BE2C (cell line): ENCODE results near the gene TEPSIN.
A peak's percentile ranks its signal among the peaks of the same experiment; 100 is the strongest.

Experiments used
- DNase-seq: peaks from one replicate; pipeline ENCODE4 v3.0.0-alpha.2; 2020
- H3K27me3 ChIP-seq: fragments of 250-450 bp; sonication (Bioruptor Pico); 2 replicates; pipeline ENCODE4 v1.5.1; 2020; ENCODE audit warnings: mild to moderate bottlenecking
- H3K36me3 ChIP-seq: fragments of 250-450 bp; sonication (Bioruptor Pico); 2 replicates; pipeline ENCODE4 v1.5.1; 2020; ENCODE audit warnings: mild to moderate bottlenecking
- H3K4me1 ChIP-seq: fragments of 250-450 bp; sonication (Bioruptor Pico); 2 replicates; pipeline ENCODE4 v1.5.1; 2020
- H3K4me3 ChIP-seq: 2 replicates; pipeline ENCODE4 v1.5.1; 2011; ENCODE audit warnings: low read depth, low read length
- H3K9me3 ChIP-seq: fragments of 250-450 bp; sonication (Bioruptor Pico); 2 replicates; pipeline ENCODE4 v1.5.1; 2020
- TF ChIP-seq, protein P1 (sequence below): IDR thresholded peaks from 2 replicates; pipeline ENCODE4 v1.5.1; 2012; ENCODE audit warnings: mild to moderate bottlenecking, low read depth, low read length

Gene TEPSIN

GRCh38 chr17:81258292-81258691, 19.4 kb upstream of the TEPSIN start:
- DNase-seq = peak; percentile 70
- Histone ChIP-seq H3K4me3 (no peak overlapping the region), H3K36me3 (no peaks in the 10 kb centered on the region; the same call in 1 of the 2 replicates), H3K4me1 (peaks cover 8% of the 10 kb centered on the region), H3K9me3 (no peaks in the 10 kb centered on the region), H3K27me3 (no peaks in the 10 kb centered on the region)
- TF ChIP-seq, protein P1, sequence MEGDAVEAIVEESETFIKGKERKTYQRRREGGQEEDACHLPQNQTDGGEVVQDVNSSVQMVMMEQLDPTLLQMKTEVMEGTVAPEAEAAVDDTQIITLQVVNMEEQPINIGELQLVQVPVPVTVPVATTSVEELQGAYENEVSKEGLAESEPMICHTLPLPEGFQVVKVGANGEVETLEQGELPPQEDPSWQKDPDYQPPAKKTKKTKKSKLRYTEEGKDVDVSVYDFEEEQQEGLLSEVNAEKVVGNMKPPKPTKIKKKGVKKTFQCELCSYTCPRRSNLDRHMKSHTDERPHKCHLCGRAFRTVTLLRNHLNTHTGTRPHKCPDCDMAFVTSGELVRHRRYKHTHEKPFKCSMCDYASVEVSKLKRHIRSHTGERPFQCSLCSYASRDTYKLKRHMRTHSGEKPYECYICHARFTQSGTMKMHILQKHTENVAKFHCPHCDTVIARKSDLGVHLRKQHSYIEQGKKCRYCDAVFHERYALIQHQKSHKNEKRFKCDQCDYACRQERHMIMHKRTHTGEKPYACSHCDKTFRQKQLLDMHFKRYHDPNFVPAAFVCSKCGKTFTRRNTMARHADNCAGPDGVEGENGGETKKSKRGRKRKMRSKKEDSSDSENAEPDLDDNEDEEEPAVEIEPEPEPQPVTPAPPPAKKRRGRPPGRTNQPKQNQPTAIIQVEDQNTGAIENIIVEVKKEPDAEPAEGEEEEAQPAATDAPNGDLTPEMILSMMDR = peak; percentile 48

DNA sequence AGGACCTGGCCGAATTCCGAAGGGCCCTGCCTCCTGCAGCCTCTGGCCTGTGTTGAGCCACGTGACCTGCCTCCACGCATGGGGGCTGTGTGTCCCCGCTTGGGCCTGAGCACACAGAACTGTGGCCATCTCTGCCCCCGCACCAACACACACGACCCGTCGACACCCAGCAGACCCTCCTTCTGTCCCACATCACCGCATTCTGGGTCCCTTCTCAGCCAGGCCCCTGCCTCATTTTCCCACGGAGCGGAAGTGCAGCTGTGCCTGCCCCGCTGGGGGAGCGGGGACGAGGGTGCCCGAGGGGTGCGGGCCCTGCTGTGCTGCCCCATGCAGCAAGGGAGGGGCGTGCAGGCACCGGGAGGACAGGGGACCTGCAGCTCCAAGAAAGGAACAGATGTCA, 18.7 kb upstream of the TEPSIN start:
- no peak for DNase-seq
- TF ChIP-seq, protein P1 = no peak
- Histone ChIP-seq H3K36me3 (no peaks in the 10 kb centered on the region; the same call in 1 of the 2 replicates), H3K4me1 (peaks cover 14% of the 10 kb centered on the region), H3K27me3 (no peaks in the 10 kb centered on the region), H3K4me3 (no peak overlapping the region), H3K9me3 (no peaks in the 10 kb centered on the region)

DNA sequence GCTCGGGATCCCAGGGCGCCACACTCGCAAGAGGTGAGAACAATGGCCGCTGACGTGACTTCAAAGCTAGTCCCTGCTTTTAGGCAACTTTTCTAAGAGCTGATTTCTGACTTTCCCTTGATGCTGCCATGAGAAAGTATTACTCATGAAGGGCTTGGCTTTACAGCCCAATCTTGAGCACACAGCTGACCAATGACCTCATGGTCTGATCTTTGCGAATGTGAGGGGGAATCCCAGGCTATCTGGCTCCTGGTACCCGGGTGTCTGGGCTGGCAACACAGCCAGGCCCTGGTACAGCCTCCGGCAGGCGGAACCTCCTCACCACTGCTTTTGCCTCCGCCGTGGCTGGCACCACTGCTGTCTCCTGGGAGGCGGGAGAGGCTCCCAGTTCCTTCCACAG, 17.8 kb upstream of the TEPSIN start:
- TF ChIP-seq, protein P1 = no peak
- DNase-seq = no peak
- H3K4me3 ChIP-seq = no peak overlapping the region
- H3K27me3 ChIP-seq = no peaks in the 10 kb centered on the region
- peaks cover 23% of the 10 kb centered on the region for H3K4me1 ChIP-seq
- H3K9me3 ChIP-seq = no peaks in the 10 kb centered on the region
- H3K36me3 ChIP-seq = no peaks in the 10 kb centered on the region; the same call in 1 of the 2 replicates

DNA sequence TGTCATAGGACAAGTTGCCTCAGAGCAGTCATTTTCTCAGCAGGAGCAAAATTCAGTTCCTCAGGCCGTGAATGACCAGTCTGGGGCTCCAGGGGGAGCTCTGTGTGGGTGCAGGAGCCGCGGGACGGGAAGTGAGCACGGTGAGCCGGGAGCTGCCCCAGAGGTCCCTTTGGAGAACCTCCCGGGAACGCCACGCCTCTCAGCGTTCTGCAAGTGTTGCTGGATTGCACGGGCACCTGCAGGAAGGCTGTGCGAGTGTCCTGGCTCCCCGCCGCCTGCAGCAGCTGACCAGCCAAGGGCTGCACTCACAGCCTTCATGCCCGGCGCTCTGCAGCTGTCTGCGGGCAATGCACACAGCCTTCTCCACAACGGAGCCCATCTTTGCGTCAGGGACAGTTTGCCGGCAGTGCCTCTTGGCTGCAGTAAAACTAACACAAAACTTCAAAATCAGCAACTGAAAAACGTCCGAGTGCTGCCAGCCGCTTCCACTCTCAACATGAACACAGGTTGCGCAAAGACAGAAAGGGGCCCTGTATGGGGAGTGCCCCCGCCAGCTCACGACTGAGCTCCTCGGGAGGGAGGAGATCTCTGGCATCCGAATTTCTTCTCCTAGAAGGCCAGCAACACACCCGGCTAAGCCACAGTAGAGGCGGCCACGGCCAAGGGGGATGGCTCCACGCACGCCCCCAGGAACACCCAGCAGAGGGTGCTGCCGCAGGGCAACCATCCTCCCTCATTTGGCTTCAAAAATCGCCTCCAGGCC, 16.3 kb upstream of the TEPSIN start:
- Histone ChIP-seq H3K4me1 (peaks cover 35% of the 10 kb centered on the region), H3K4me3 (peak overlapping the region; percentile 20), H3K27me3 (no peaks in the 10 kb centered on the region), H3K9me3 (no peaks in the 10 kb centered on the region), H3K36me3 (no peaks in the 10 kb centered on the region; the same call in 1 of the 2 replicates)
- DNase-seq = peak; percentile 88
- TF ChIP-seq, protein P1 = peak; percentile 78

- no peaks in the 10 kb centered on the region for H3K27me3 ChIP-seq
- no peaks in the 10 kb centered on the region for H3K9me3 ChIP-seq
- peaks cover 35% of the 10 kb centered on the region for H3K4me1 ChIP-seq
- H3K4me3 ChIP-seq = no peak overlapping the region
- H3K36me3 ChIP-seq = no peaks in the 10 kb centered on the region; the same call in 1 of the 2 replicates
- peak; percentile 63 for DNase-seq
- TF ChIP-seq, protein P1 = peak; percentile 82
These were observed 14.7 kb upstream of the TEPSIN start for GRCh38 chr17:81253358-81254131.

GRCh38 chr17:81252987-81253329, 14.1 kb upstream of the TEPSIN start:
- Histone ChIP-seq H3K4me3 (no peak overlapping the region), H3K27me3 (no peaks in the 10 kb centered on the region), H3K4me1 (peaks cover 32% of the 10 kb centered on the region), H3K36me3 (no peaks in the 10 kb centered on the region; the same call in 1 of the 2 replicates), H3K9me3 (no peaks in the 10 kb centered on the region)
- DNase-seq = no peak
- TF ChIP-seq, protein P1 = no peak
